Skin of body (tissue), 2 donors: ENCODE results near the gene BICRA. TPM values are rescaled to one million over a fixed set of nuclear protein-coding genes. Genes with fewer than 3 reads are reported as not detected.
A peak's percentile ranks its signal among the peaks of the same experiment; 100 is the strongest.

Experiments used
- DNase-seq: peaks from one replicate; lab custom pipeline; 2025; lab: John Stamatoyannopoulos, UW
- total RNA-seq: library from RNA; depleted of rRNA; stranded (reverse); fragments of >200 nt; gene quantifications from one replicate; pipeline ENCODE4 v1.2.3, GENCODE V29; 2014

Gene BICRA
- total RNA-seq, 1 donor from 2014 or later = 3.9 TPM

GRCh38 chr19:47693489-47693888 lies 84.6 kb downstream of the BICRA start:
- no peak for DNase-seq

GRCh38 chr19:47693903-47694302 lies 85.0 kb downstream of the BICRA start:
- no peak for DNase-seq

- DNase-seq = no peak
Measured at GRCh38 chr19:47694466-47695273, 85.7 kb downstream of the BICRA start.

- no peak for DNase-seq
Measured at GRCh38 chr19:47695533-47696262, 86.8 kb downstream of the BICRA start.

- DNase-seq = no peak
Measured at GRCh38 chr19:47696635-47697034, 87.7 kb downstream of the BICRA start.

- peak; percentile 75 for DNase-seq
Measured at GRCh38 chr19:47697863-47698609, 89.1 kb downstream of the BICRA start.

- DNase-seq = no peak
Measured at GRCh38 chr19:47698631-47699359, 89.9 kb downstream of the BICRA start.

GRCh38 chr19:47699360-47699917 lies 90.5 kb downstream of the BICRA start:
- DNase-seq = no peak

- DNase-seq = no peak
Measured at GRCh38 chr19:47700934-47701716, 92.2 kb downstream of the BICRA start.

GRCh38 chr19:47701717-47702552 lies 93.0 kb downstream of the BICRA start:
- no peak for DNase-seq

- DNase-seq = no peak
Measured at GRCh38 chr19:47702671-47703070, 93.7 kb downstream of the BICRA start.

GRCh38 chr19:47703301-47703700 lies 94.4 kb downstream of the BICRA start:
- DNase-seq = no peak

GRCh38 chr19:47704024-47704423 lies 95.1 kb downstream of the BICRA start:
- no peak for DNase-seq

- DNase-seq = no peak
Measured at GRCh38 chr19:47704656-47705055, 95.7 kb downstream of the BICRA start.

GRCh38 chr19:47707135-47707925 lies 98.4 kb downstream of the BICRA start:
- no peak for DNase-seq

GRCh38 chr19:47711652-47712242 lies 102.8 kb downstream of the BICRA start:
- DNase-seq = no peak

GRCh38 chr19:47713046-47714021 lies 104.4 kb downstream of the BICRA start, which contains the start of gene EHD2:
TSS of gene EHD2 (plus strand) at chr19:47713422. CDS start at chr19:47716613, 3,191 bp downstream.
- peak; percentile 61 for DNase-seq
